ENCODE results near the gene EMSY.

- TF ChIP-seq, protein P1, sequence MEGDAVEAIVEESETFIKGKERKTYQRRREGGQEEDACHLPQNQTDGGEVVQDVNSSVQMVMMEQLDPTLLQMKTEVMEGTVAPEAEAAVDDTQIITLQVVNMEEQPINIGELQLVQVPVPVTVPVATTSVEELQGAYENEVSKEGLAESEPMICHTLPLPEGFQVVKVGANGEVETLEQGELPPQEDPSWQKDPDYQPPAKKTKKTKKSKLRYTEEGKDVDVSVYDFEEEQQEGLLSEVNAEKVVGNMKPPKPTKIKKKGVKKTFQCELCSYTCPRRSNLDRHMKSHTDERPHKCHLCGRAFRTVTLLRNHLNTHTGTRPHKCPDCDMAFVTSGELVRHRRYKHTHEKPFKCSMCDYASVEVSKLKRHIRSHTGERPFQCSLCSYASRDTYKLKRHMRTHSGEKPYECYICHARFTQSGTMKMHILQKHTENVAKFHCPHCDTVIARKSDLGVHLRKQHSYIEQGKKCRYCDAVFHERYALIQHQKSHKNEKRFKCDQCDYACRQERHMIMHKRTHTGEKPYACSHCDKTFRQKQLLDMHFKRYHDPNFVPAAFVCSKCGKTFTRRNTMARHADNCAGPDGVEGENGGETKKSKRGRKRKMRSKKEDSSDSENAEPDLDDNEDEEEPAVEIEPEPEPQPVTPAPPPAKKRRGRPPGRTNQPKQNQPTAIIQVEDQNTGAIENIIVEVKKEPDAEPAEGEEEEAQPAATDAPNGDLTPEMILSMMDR (IDR thresholded peaks at IDR 0.05) = no peak
- no peak for TF ChIP-seq POLR2A (IDR thresholded peaks at IDR 0.05)
Observed at GRCh38 chr11:76550781-76551180, 106.0 kb downstream of the EMSY start.

Measured in adrenal gland (tissue), 5 donors.